HEK293 (cell line): ENCODE results near the gene SHISAL1.

Source experiments
- CTCF ChIP-seq: fragments of 450-650 bp; formaldehyde crosslinking; IDR thresholded peaks from 2 replicates; pipeline ENCODE4 v1.5.1; 2016; ENCODE audit warnings: missing biosample characterization, missing genetic modification characterization
- ZFP3 ChIP-seq: fragments of 450-650 bp; formaldehyde crosslinking; IDR thresholded peaks from 2 replicates; pipeline ENCODE4 v1.5.1; 2016; ENCODE audit warnings: low read depth, missing biosample characterization, missing genetic modification characterization
- ZNF239 ChIP-seq: fragments of 450-650 bp; formaldehyde crosslinking; IDR thresholded peaks from 2 replicates; pipeline ENCODE4 v1.5.1; 2016; ENCODE audit warnings: missing biosample characterization, missing genetic modification characterization

GRCh38 chr22:44276041-44276440, 36.7 kb downstream of the SHISAL1 start:
- TF ChIP-seq ZFP3 (tag by site-specific recombination), result no peak
- TF ChIP-seq ZNF239 (tag by site-specific recombination), result no peak
- no peak for TF ChIP-seq CTCF (tag by site-specific recombination)
